Gastroesophageal sphincter (tissue), 3 donors: ENCODE data around the gene CSNK1D.

ENCODE experiments used
- CTCF ChIP-seq, 4 experiments: fragments of 200-600 bp in 2 of 4; fragments of 450-650 bp in 2 of 4; sonication (generic) in 1 of 4; IDR thresholded peaks; one replicate each; pipeline ENCODE4 v1.5.1; 2017 to 2019; ENCODE audit warnings: antibody characterized with exemption in 4 of 4, mild to moderate bottlenecking in 2 of 4, moderate library complexity in 2 of 4
- EP300 ChIP-seq: sonication (generic); formaldehyde crosslinking; IDR thresholded peaks from one replicate; pipeline ENCODE4 v1.6.1; 2017; ENCODE audit warnings: antibody characterized with exemption, mild to moderate bottlenecking
- POLR2A ChIP-seq, 2 donors: fragments of 450-650 bp; IDR thresholded peaks; one replicate each; pipeline ENCODE4 v1.6.1; 2017; ENCODE audit warnings: antibody characterized with exemption in 2 of 2, mild to moderate bottlenecking in 2 of 2, moderate library complexity in 1 of 2

- TF ChIP-seq CTCF (IDR thresholded peaks at IDR 0.05) (no peak), POLR2A (IDR thresholded peaks at IDR 0.05) (no peak), EP300 (no peak)
Observed at GRCh38 chr17:82213251-82214011, 60.1 kb downstream of the CSNK1D start.
